IPS DF 4.7 (cell line): Measurements from ENCODE around the gene PNPO.
"Not testable (repeated sequence)": the region's sequence is repeated elsewhere in the genome, so short reads cannot be mapped to it uniquely, and the experiment has no call there.

Experiments
- DNase-seq: peaks from one replicate; pipeline ENCODE4 v3.0.0-alpha.2; 2013; ENCODE audit warnings: low spot score; ENCODE audit errors: extremely low read depth

Gene PNPO

GRCh38 chr17:47973541-47973940 is 32.2 kb downstream of the PNPO start:
- no peak for DNase-seq

DNA sequence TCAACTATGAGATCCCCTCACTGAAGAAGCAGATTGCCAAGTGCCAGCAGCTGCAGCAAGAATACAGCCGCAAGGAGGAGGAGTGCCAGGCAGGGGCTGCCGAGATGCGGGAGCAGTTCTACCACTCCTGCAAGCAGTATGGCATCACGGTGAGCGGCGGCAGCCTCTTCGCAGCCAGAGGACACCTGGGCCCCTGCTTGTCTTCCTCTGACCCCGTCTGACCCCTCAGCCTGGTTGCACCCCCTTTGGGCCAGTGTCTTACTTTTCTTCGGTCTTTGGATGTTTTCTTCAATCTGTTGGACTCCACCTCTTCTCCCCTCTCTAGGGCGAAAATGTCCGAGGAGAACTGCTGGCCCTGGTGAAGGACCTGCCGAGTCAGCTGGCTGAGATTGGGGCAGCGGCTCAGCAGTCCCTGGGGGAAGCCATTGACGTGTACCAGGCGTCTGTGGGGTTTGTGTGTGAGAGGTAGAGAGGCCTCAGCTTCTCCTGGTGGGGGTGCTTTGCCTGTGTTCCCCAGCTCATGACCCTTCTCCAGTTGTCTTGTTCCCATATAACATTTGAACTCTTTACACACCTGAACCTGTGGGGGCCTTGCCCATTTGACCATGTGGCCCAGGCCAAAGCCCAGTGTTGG is 33.9 kb downstream of the PNPO start:
- DNase-seq = no peak

- DNase-seq = no peak
Observed at GRCh38 chr17:47975823-47976205, 34.4 kb downstream of the PNPO start.

- no peak for DNase-seq
Observed at GRCh38 chr17:47978324-47978723, 37.0 kb downstream of the PNPO start.

- no peak for DNase-seq
Observed at GRCh38 chr17:47980541-47980940, 39.2 kb downstream of the PNPO start.

GRCh38 chr17:47981462-47981861 is 40.1 kb downstream of the PNPO start:
- no peak for DNase-seq

DNA sequence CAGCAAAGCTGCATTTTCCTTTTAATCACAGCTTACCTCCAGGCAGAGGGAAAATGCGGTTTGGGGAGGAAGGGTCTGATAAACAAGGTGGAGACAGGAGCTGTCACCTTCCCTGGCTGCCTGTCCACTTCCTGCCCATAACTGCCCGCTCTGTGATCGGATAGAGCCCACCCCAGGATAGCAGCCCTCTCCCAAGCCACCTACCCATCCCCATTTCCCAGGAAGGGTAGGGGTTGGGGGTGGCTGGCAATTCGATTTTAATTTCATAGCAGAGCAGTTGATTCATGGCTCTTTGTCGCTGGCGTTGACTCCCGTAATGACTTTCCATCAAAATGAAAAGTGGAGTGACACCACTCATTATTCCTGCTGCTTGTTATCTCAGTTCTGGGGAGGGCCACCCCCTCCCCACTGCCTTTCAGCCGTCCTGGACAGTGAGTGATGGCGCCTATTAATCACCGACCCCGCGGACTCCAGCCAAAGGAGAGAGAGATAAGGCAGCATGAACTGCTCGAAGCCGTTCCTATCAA is 40.8 kb downstream of the PNPO start:
- DNase-seq = no peak

- DNase-seq = no peak
Observed at GRCh38 chr17:47982645-47983390, 41.4 kb downstream of the PNPO start.

GRCh38 chr17:47983492-47984223 is 42.3 kb downstream of the PNPO start:
- no peak for DNase-seq

- DNase-seq = no peak
Observed at GRCh38 chr17:47986520-47986919, 45.1 kb downstream of the PNPO start.

DNA sequence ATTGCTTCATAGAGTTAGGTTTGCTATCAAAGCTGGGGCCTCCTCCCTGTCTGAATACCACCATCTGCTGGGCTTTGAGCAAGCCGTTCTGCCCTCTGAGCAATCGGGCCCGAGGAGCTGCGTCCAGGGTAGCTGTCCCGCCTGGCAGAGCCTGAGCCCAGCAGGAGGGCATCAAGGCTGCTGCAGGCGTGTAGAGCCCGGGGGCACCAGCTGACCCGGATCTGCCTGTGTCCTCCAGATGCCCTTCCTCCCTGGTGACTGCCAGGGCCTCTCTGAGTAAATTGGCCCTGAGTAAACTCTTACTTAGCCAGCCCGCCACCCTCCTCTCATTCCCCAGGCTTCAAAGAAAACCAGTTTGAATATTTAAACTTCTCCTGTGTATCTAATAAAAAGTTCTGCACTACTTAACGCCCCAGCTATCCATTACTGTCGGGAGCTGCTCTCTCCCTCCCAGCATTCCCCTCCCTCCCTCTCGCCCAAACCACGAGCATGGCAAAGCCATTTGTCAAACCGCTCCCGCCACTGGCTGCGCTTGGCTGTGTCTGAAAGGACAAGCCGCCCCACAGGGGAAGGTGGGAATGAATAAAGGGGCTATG is 46.0 kb downstream of the PNPO start:
- DNase-seq = no peak

GRCh38 chr17:47988445-47988844 is 47.1 kb downstream of the PNPO start:
- DNase-seq = not testable (repeated sequence)

DNA sequence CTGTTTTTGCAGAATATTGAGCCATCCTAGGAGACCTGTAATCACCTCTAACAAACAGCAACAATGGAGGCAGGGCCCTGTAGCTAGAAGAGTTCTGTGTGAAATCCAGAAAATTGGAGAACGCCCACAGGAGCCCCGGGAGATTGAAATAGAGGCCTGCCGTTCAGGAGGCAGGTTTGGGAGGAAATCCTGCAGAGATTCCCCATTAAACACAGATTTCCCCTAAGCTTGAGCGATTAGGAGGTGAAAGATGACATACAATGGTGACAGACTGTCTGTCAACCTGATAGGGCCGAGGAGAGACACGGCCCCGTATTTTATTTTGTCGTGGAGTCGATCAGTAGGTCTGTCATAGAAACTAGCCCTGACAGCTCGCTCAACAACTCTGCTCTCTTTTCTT is 47.8 kb downstream of the PNPO start:
- no peak for DNase-seq

DNA sequence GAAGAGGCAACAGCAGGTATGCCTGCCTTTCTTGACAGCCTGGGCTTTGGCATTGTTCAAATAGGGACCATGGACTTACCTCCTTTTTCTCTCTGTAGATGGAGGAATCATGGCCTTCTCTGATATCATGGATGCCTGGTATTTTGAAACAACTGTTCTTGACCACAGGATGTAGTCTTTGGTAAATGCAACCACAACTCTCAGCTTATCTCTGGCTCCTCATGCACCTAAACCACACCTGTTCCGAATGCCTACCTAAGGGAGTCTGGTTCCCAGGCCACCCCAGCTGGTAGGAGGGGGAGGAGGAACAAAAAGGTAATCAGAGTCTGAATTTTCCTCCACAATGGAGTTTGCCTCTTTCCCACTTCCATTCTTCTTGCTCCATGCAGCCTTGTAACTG is 48.3 kb downstream of the PNPO start:
- no peak for DNase-seq

DNA sequence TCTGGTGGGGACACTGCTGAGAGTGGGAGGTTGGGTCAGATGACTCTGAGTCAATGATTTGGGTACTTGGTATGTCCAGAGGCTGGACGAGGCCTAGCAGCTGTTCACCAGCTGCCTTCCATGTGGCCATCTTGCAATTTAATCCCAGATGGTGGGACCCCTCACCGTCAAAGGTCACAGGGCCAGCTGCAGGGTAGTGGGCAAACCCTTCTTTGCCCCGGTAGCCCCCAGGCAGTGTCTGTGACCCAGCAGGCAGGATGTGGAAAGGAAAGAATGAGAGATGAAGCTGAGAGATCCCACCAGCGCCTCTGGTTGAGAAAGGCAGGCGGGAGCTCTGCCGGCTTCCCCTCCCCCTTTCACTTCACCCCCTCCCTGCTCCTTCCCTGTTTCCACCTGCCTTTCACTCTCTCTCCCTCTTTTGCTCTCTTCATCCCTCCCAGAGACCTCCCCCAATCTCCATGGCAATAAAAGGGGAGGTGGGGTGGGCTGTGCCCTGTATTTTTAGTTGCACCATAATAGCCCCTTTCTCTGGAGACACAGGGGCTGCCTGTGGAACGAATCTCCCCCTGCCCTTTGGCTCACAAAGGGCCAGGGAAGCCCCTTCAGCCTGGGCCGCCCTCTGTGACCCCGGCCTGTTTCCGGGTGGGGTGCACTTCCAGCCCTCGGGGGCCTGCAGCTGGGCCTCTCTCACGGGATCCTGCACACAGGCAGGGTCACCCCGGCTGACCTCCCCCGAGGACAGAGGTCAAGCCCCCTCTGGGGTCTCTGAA is 49.8 kb downstream of the PNPO start:
- no peak for DNase-seq

- DNase-seq = no peak
Observed at GRCh38 chr17:47992216-47992615, 50.8 kb downstream of the PNPO start.

DNA sequence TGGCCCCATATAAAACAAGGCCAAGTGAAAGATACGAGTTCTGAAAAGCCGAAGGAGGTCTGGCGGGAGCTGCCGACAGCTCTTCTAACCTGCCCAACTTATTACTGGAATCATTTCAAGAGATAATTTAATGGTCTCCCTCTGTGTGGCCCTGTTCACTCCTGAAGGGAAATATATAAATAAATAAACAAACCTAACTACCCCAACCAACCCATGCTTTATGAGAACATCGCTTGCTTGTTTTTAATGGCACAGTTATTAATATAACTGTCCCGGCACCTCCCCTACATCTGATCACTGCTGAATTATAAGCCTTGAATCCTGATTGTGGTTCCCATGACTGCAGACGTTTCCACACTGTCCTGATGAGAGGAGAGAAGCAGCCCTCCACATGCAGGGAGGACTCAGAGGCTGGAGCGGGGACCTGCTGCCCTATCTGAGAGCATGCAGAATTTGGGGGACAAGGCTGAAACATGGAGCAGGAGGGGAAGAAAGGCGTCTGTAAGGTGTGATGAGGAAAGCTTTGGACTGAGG is 51.7 kb downstream of the PNPO start:
- DNase-seq = no peak

DNA sequence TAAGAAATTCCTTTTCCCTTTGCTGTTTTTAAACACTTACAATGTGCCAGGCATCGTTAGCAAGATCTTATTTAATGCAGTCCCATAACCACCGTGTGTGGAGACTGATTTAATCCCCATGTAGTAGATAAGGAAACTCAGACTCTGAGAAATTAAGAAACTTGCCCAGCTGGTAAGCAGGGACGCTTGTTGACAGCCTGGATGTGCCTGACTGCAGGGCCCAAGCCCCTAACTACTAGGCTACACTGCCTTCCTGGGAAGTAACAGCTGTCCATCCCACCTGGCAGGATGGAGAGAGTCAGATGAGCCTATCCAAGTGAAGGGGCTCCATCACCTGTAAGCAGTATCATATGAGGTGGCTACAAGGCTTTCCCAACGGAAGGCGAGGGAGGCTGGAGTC is 52.6 kb downstream of the PNPO start:
- DNase-seq = no peak

- DNase-seq = no peak
Observed at GRCh38 chr17:47994724-47995123, 53.4 kb downstream of the PNPO start.

DNA sequence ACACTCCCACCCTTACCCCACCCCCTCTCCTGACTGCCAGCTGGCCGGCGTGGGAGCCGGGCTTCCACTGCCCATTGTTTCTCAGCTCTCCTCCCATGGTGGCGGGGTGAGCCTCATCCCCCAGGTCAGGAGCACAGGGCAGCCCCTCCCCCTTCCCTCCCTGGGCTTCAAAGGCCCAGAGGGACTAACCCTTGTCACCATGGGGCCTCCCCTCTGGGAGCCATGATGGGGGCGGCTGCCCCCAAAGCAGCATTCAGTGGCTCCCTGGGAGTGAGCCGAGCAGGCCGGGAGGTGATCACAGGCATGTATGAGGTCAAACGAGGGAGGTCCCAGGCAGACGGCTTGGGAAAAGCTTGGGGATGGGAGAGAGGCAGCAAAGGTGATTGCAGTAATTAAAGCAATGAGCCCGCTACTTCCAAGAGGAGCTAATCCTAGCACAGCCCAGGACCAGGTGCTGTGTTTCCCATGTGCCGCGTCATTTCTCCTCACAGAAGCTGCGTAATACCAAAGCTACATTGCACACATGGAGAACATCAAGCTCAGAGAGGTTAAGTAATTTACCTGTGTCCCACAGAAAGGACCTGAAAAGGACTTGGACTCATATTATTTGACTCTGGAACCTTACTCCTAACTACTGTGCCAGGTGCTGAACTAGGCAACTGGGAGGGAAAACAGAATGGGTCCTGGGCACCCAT is 54.0 kb downstream of the PNPO start:
- DNase-seq = no peak
